ENCODE data around the gene ZNF579.

GRCh38 chr19:55567708-55568328, 12.8 kb downstream of the ZNF579 start:
- no peak for TF ChIP-seq YY1 (IDR thresholded peaks at IDR 0.05; ENCODE audit: insufficient read depth, insufficient read length)
- no peak for TF ChIP-seq SUZ12 (IDR thresholded peaks at IDR 0.05; ENCODE audit: extremely low read depth, insufficient read depth, insufficient read length)

All from NT2/D1 (cell line).